ENCODE results near the gene SCLY.
"Not testable (repeated sequence)": the region's sequence is repeated elsewhere in the genome, so short reads cannot be mapped to it uniquely, and the experiment has no call there.

Gene SCLY

GRCh38 chr2:238031751-238032150, 29.1 kb upstream of the SCLY start:
- CTCF ChIA-PET, result no interaction called here
- H3K27ac ChIP-seq (ENCODE audit: extremely low read depth, low read depth, low read length), result no peak overlapping the region
- H3K4me1 ChIP-seq (ENCODE audit: control insufficient read depth, insufficient read depth, low read length), result no peaks in the 10 kb centered on the region
- H3K9me3 ChIP-seq (ENCODE audit: control insufficient read depth, insufficient read depth, low read depth, low read length), result no peaks in the 10 kb centered on the region
- TF ChIP-seq ZNF707 (tag by site-specific recombination; IDR thresholded peaks at IDR 0.05) (no peak), ZNF19 (tag by site-specific recombination; IDR thresholded peaks at IDR 0.05; ENCODE audit: low read depth) (no peak), ZNF292 (tag by site-specific recombination; IDR thresholded peaks at IDR 0.05; ENCODE audit: borderline replicate concordance, low read depth) (no peak), REPIN1 (tag by site-specific recombination; IDR thresholded peaks at IDR 0.05; ENCODE audit: low read depth) (no peak), HOXA7 (CRISPR knock-in tag; IDR thresholded peaks at IDR 0.05; ENCODE audit: borderline replicate concordance) (no peak), GLI4 (tag by site-specific recombination; IDR thresholded peaks at IDR 0.05) (no peak), MZF1 (tag by site-specific recombination; IDR thresholded peaks at IDR 0.05; ENCODE audit: borderline replicate concordance) (no peak), SETDB1 (IDR thresholded peaks at IDR 0.05; ENCODE audit: insufficient read length, low read length) (no peak), ZBTB1 (tag by site-specific recombination; IDR thresholded peaks at IDR 0.05) (no peak)
- POLR2A ChIA-PET, result no interaction called here
- no peak overlapping the region for H3K4me3 ChIP-seq (ENCODE audit: low read depth, low read length)
- peaks cover 0 to 66% of the 10 kb centered on the region in 2 experiments; a peak in 2 of 3 replicates for H3K36me3 ChIP-seq (ENCODE audit: control insufficient read depth in 2 of 2, insufficient read depth in 1 of 2, low read length in 2 of 2)

DNA sequence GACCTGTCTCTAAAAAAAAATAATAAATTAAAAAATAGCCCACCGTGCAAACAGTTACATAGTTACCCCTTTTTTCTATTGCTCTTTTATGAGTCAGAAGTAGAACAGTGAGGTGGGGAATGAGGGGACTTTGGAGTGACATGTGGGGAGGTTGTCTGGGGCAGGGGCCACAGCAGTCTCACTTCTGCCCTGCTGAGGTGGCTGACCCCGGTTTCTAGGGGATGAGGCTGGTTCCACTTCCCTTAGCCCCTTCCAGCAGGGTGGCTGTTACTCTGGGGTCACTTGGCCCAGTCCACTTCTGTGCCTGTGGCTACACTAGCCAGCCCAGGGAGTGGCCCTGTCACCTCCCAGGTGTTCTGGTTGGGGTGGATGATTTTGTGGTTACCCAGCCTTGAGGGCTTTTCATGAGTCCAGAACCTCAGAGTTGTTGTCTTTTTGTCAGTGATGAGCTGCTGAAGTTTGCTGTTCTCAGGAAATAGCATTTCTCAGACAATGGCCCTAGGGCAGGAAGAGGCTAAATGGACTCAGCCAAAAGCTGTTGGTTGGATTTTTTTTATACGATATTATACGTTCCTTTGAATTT, 28.0 kb upstream of the SCLY start:
- POLR2A ChIA-PET, result no interaction called here
- CTCF ChIA-PET, result interaction anchor here (0.5 kb wide), 2 partner anchors 114 to 439 kb away, joined by 3 to 7 read pairs; no protein-coding TSS in a partner anchor

GRCh38 chr2:238033991-238034390, 26.8 kb upstream of the SCLY start:
- H3K4me3 ChIP-seq (ENCODE audit: low read depth, low read length); H3K4me1 ChIP-seq (ENCODE audit: control insufficient read depth, insufficient read depth, low read length); H3K27ac ChIP-seq (ENCODE audit: extremely low read depth, low read depth, low read length); H3K9me3 ChIP-seq (ENCODE audit: control insufficient read depth, insufficient read depth, low read depth, low read length); POLR2A ChIA-PET: not testable (repeated sequence)
- peaks cover 0 to 74% of the 10 kb centered on the region in 2 experiments; a peak in 2 of 3 replicates for H3K36me3 ChIP-seq (ENCODE audit: control insufficient read depth in 2 of 2, insufficient read depth in 1 of 2, low read length in 2 of 2)
- CTCF ChIA-PET, result interaction anchor here (0.6 kb wide), 1 partner anchor 66 kb away, joined by 3 read pairs; no protein-coding TSS in a partner anchor

More for the DNA sequence above, 28.0 kb upstream of the SCLY start:
- TF ChIP-seq, protein P1, sequence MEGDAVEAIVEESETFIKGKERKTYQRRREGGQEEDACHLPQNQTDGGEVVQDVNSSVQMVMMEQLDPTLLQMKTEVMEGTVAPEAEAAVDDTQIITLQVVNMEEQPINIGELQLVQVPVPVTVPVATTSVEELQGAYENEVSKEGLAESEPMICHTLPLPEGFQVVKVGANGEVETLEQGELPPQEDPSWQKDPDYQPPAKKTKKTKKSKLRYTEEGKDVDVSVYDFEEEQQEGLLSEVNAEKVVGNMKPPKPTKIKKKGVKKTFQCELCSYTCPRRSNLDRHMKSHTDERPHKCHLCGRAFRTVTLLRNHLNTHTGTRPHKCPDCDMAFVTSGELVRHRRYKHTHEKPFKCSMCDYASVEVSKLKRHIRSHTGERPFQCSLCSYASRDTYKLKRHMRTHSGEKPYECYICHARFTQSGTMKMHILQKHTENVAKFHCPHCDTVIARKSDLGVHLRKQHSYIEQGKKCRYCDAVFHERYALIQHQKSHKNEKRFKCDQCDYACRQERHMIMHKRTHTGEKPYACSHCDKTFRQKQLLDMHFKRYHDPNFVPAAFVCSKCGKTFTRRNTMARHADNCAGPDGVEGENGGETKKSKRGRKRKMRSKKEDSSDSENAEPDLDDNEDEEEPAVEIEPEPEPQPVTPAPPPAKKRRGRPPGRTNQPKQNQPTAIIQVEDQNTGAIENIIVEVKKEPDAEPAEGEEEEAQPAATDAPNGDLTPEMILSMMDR (tag by site-specific recombination; IDR thresholded peaks at IDR 0.05), result no peak
- no peak for TF ChIP-seq ZNF473 (tag by site-specific recombination; IDR thresholded peaks at IDR 0.05)
- Histone ChIP-seq H3K4me1 (ENCODE audit: control insufficient read depth, insufficient read depth, low read length) (no peaks in the 10 kb centered on the region), H3K4me3 (ENCODE audit: low read depth, low read length) (no peak overlapping the region), H3K36me3 (ENCODE audit: control insufficient read depth in 2 of 2, insufficient read depth in 1 of 2, low read length in 2 of 2) (peaks cover 0 to 67% of the 10 kb centered on the region in 2 experiments; a peak in 2 of 3 replicates), H3K27ac (ENCODE audit: extremely low read depth, low read depth, low read length) (no peak overlapping the region), H3K9me3 (ENCODE audit: control insufficient read depth, insufficient read depth, low read depth, low read length) (no peaks in the 10 kb centered on the region)

GRCh38 chr2:238038203-238038602, 22.6 kb upstream of the SCLY start:
- no peak overlapping the region for H3K27ac ChIP-seq (ENCODE audit: extremely low read depth, low read depth, low read length)
- no peaks in the 10 kb centered on the region for H3K4me1 ChIP-seq (ENCODE audit: control insufficient read depth, insufficient read depth, low read length)
- CTCF ChIA-PET, result interaction anchor here (1.0 kb wide), 1 partner anchor 28 kb away, joined by 3 read pairs; no protein-coding TSS in a partner anchor
- POLR2A ChIA-PET, result no interaction called here
- H3K36me3 ChIP-seq (ENCODE audit: control insufficient read depth in 2 of 2, insufficient read depth in 1 of 2, low read length in 2 of 2), result peaks cover 0 to 83% of the 10 kb centered on the region in 2 experiments; a peak in 2 of 3 replicates
- H3K4me3 ChIP-seq (ENCODE audit: low read depth, low read length), result no peak overlapping the region
- no peaks in the 10 kb centered on the region for H3K9me3 ChIP-seq (ENCODE audit: control insufficient read depth, insufficient read depth, low read depth, low read length)
- TF ChIP-seq ZSCAN30 (tag by site-specific recombination; IDR thresholded peaks at IDR 0.05), result no peak
- TF ChIP-seq ZNF155 (tag by site-specific recombination; IDR thresholded peaks at IDR 0.05), result no peak
- no peak for TF ChIP-seq GLI2 (tag by site-specific recombination; IDR thresholded peaks at IDR 0.05; ENCODE audit: borderline replicate concordance, low read depth)
- no peak for TF ChIP-seq OSR2 (tag by site-specific recombination; IDR thresholded peaks at IDR 0.05)
- no peak for TF ChIP-seq IKZF3 (tag by site-specific recombination; IDR thresholded peaks at IDR 0.05)
- no peak for TF ChIP-seq ZBTB44 (tag by site-specific recombination; IDR thresholded peaks at IDR 0.05)
- TF ChIP-seq ZNF169 (tag by site-specific recombination; IDR thresholded peaks at IDR 0.05), result no peak
- no peak for TF ChIP-seq ZIC2 (tag by site-specific recombination; IDR thresholded peaks at IDR 0.05)
- TF ChIP-seq, protein P2, sequence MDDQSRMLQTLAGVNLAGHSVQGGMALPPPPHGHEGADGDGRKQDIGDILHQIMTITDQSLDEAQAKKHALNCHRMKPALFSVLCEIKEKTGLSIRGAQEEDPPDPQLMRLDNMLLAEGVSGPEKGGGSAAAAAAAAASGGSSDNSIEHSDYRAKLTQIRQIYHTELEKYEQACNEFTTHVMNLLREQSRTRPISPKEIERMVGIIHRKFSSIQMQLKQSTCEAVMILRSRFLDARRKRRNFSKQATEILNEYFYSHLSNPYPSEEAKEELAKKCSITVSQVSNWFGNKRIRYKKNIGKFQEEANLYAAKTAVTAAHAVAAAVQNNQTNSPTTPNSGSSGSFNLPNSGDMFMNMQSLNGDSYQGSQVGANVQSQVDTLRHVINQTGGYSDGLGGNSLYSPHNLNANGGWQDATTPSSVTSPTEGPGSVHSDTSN (CRISPR knock-in tag; IDR thresholded peaks at IDR 0.05), result no peak
- TF ChIP-seq, protein P3, sequence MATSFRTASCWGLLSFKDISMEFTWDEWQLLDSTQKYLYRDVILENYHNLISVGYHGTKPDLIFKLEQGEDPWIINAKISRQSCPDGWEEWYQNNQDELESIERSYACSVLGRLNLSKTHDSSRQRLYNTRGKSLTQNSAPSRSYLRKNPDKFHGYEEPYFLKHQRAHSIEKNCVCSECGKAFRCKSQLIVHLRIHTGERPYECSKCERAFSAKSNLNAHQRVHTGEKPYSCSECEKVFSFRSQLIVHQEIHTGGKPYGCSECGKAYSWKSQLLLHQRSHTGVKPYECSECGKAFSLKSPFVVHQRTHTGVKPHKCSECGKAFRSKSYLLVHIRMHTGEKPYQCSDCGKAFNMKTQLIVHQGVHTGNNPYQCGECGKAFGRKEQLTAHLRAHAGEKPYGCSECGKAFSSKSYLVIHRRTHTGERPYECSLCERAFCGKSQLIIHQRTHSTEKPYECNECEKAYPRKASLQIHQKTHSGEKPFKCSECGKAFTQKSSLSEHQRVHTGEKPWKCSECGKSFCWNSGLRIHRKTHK (tag by site-specific recombination; IDR thresholded peaks at IDR 0.05), result no peak
- no peak for TF ChIP-seq BCL11B (tag by site-specific recombination; IDR thresholded peaks at IDR 0.05; ENCODE audit: low read depth)
- TF ChIP-seq ZNF211 (tag by site-specific recombination; IDR thresholded peaks at IDR 0.05; ENCODE audit: low read depth), result no peak
